VCaP (cell line): Measurements from ENCODE around the gene ZNF492.

Experiments used
- H3K27ac ChIP-seq: fragments of 450-650 bp; 2 replicates; pipeline ENCODE4 v1.5.1; 2017
- CTCF ChIP-seq: fragments of 450-650 bp; conservative IDR thresholded peaks from 2 replicates; pipeline ENCODE4 v1.5.1; 2017; ENCODE audit warnings: mild to moderate bottlenecking, moderate library complexity

The ZNF492 gene

GRCh38 chr19:22619932-22620331 lies 14.2 kb upstream of the ZNF492 start:
- no peak for TF ChIP-seq CTCF
- no peak overlapping the region for H3K27ac ChIP-seq

- no peak for TF ChIP-seq CTCF
- H3K27ac ChIP-seq: no peak overlapping the region
These were observed 13.7 kb upstream of the ZNF492 start for GRCh38 chr19:22620401-22620800.

GRCh38 chr19:22620912-22621311 lies 13.2 kb upstream of the ZNF492 start:
- TF ChIP-seq CTCF: no peak
- no peak overlapping the region for H3K27ac ChIP-seq

GRCh38 chr19:22622020-22622419 lies 12.1 kb upstream of the ZNF492 start:
- TF ChIP-seq CTCF: no peak
- H3K27ac ChIP-seq: no peak overlapping the region

GRCh38 chr19:22622901-22623840 lies 11.0 kb upstream of the ZNF492 start:
- no peak for TF ChIP-seq CTCF
- H3K27ac ChIP-seq: no peak overlapping the region

- H3K27ac ChIP-seq: no peak overlapping the region
- no peak for TF ChIP-seq CTCF
These were observed 10.3 kb upstream of the ZNF492 start for GRCh38 chr19:22623841-22624221.

- no peak overlapping the region for H3K27ac ChIP-seq
- TF ChIP-seq CTCF: no peak
These were observed 8.7 kb upstream of the ZNF492 start for GRCh38 chr19:22625266-22626035.
